GM19452 (cell line): ENCODE results near the gene ERN1.

Source experiments
- ATAC-seq: cut with Tn5 transposase; IDR thresholded peaks from one replicate; pipeline ENCODE4 v1.9.1; 2021; ENCODE audit not compliant: unreplicated experiment

The ERN1 gene

GRCh38 chr17:64084940-64085649 lies 44.8 kb downstream of the ERN1 start:
- no peak for ATAC-seq

- no peak for ATAC-seq
Observed at GRCh38 chr17:64084086-64084939, 45.6 kb downstream of the ERN1 start.

- no peak for ATAC-seq
Observed at GRCh38 chr17:64083563-64084085, 46.3 kb downstream of the ERN1 start.

GRCh38 chr17:64083093-64083492 lies 46.9 kb downstream of the ERN1 start:
- ATAC-seq = no peak

GRCh38 chr17:64081802-64082799 lies 47.8 kb downstream of the ERN1 start:
- peak; percentile 67 for ATAC-seq

- no peak for ATAC-seq
Observed at GRCh38 chr17:64080174-64080618, 49.7 kb downstream of the ERN1 start.

- no peak for ATAC-seq
Observed at GRCh38 chr17:64077379-64077778, 52.6 kb downstream of the ERN1 start.

GRCh38 chr17:64075913-64076312 lies 54.0 kb downstream of the ERN1 start:
- ATAC-seq = no peak

GRCh38 chr17:64074704-64075426 lies 55.1 kb downstream of the ERN1 start:
- peak; percentile 22 for ATAC-seq

GRCh38 chr17:64073771-64074703 lies 55.9 kb downstream of the ERN1 start:
- ATAC-seq = peak; percentile 79

GRCh38 chr17:64071111-64071510 lies 58.8 kb downstream of the ERN1 start:
- ATAC-seq = no peak

GRCh38 chr17:64070213-64070612 lies 59.7 kb downstream of the ERN1 start:
- ATAC-seq = no peak

GRCh38 chr17:64069143-64069542 lies 60.8 kb downstream of the ERN1 start:
- no peak for ATAC-seq

GRCh38 chr17:64067657-64068056 lies 62.3 kb downstream of the ERN1 start:
- ATAC-seq = no peak

- ATAC-seq = no peak
Observed at GRCh38 chr17:64066716-64067115, 63.2 kb downstream of the ERN1 start.

- ATAC-seq = no peak
Observed at GRCh38 chr17:64065161-64065560, 64.8 kb downstream of the ERN1 start.

- ATAC-seq = no peak
Observed at GRCh38 chr17:64064331-64064730, 65.6 kb downstream of the ERN1 start.

- ATAC-seq = no peak
Observed at GRCh38 chr17:64063766-64064224, 66.1 kb downstream of the ERN1 start.

- ATAC-seq = no peak
Observed at GRCh38 chr17:64063088-64063487, 66.9 kb downstream of the ERN1 start.
